Forelimb muscle (tissue), 1 donor: Measurements from ENCODE around the gene KIF2A. TPM values are rescaled to one million over a fixed set of nuclear protein-coding genes. Genes with fewer than 3 reads are reported as not detected.

ENCODE experiments used
- DNase-seq: peaks from one replicate; pipeline ENCODE4 v3.0.0-alpha.2; 2013; ENCODE audit warnings: low read depth
- polyA plus RNA-seq: library from polyadenylated mRNA; unstranded; fragments of 120-200 nt; gene quantifications from one replicate; pipeline ENCODE4 v1.2.1, GENCODE V29; 2013; ENCODE audit not compliant: insufficient read length

The KIF2A gene
- polyA plus RNA-seq, 1 donor: 30.9 TPM

DNA sequence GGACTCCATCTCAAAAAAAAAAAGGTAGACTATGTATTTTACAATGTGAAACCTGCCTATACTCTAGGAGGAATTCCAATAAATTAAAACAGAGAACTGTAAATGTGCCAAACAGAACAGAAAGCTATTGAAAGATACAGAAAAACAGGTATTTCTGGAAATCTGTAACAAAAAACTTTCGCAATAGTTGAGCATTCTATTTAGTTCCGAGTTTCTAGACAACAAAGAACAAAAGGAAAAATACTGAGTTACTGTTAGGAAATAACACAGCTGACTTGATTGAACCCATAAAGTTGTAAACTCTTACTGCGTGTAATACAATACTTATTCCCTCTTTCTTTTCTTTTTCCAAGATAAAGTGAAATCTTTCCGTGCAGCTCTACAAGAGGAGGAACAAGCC is 79.1 kb downstream of the KIF2A start:
- no peak for DNase-seq

GRCh38 chr5:62385816-62386400 is 79.9 kb downstream of the KIF2A start:
- DNase-seq: no peak

DNA sequence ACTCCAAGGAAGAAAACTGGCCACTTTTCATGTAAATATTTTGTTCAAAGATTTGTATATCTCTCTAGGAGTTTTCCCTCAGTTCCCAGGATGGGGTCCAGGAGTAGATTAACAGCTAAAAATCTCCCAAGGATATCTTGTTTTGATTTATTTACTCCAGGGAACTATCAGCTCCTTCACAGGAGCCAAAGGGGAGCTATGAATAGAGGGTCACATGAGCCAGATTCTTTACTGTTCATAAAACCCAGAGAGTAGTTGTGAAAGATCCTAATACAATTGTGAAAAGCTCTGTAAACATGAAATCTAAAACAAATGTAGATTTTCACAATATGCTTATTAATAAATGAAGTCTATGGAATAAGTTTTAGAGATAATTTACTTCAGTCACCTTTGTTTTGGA is 80.8 kb downstream of the KIF2A start:
- no peak for DNase-seq

- DNase-seq: no peak
These were observed 89.4 kb downstream of the KIF2A start for GRCh38 chr5:62395210-62395950.

DNA sequence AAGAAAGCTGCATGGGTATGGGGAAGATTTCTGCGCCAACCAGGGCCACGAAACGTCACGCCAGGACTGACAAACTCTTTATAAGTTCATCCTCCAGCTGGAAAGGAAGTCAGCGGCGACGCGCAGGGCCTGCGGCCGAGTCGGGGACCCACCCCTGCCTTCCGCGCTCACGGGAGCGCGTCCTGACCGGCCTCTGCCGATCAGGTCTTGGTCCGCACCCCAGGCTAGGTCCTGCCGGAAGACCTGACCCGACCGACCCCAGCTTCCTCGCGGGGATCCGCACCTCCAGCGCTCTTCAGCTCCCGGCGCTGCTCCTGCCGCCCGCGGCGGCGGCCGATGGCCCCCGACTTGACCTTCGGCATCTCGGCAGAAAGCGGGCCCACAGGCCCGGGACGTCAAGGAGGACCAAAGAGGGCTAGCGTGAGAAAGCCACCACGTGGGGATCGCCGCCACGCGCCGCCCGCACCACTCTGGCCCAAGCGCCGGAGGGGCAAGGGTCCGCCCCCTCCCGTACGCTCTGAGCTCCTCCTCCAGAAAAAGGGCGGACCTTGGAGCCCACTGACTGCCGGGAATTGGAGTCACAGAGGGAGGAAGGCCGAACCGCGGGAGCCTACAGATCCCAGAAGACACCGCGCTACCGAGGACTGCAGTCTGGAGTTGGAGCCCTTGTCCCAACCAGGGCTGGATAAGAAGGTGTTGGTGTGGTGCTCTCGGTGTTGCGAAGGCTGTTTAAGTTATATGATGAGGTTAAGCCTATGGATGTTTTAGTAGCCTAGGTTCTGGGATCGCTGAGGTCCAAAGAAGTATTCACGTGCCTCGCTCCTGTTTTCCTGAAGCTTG is 97.6 kb downstream of the KIF2A start, which contains the start of gene DIMT1:
Gene DIMT1 (minus strand): TSS at position 495 of the 840 bp plus-strand sequence. CDS start 133 bp downstream, at position 362.
- DNase-seq: peak; percentile 94

- peak; percentile 99 for DNase-seq
These were observed 106.7 kb downstream of the KIF2A start, which contains the start of gene IPO11 for GRCh38 chr5:62412549-62413329. Gene IPO11, plus strand, starts transcription at chr5:62412763. Its CDS starts 24,517 bp downstream, at chr5:62437280.

- no peak for DNase-seq
These were observed 107.7 kb downstream of the KIF2A start for GRCh38 chr5:62413711-62414110.

- DNase-seq: no peak
These were observed 112.6 kb downstream of the KIF2A start for GRCh38 chr5:62418462-62419076.

GRCh38 chr5:62419609-62420008 is 113.6 kb downstream of the KIF2A start:
- DNase-seq: no peak

- DNase-seq: no peak
These were observed 115.4 kb downstream of the KIF2A start for GRCh38 chr5:62421414-62421813.

- no peak for DNase-seq
These were observed 118.8 kb downstream of the KIF2A start for GRCh38 chr5:62424763-62425162.

GRCh38 chr5:62431735-62432620 is 126.0 kb downstream of the KIF2A start:
- no peak for DNase-seq

DNA sequence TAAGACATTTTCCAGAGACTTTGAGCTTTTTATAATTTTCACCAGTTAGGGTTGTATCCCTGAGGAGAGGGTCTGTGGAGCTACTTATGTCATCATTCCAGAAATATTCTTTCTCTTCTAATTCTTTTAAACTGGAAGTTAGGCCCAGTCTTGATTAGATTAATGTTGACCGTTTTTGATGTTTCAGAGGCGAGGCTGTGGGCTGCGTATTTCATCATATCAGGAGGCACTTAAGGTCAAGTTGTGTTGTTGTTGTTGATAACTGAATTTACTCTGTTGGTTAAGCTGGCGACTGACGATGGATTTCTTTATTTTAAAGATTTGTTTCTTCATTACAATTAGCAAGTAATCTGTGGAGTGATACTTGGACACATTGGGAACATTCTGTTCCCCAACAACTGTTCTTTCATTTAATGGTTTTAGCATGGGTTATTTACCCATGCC is 126.6 kb downstream of the KIF2A start:
- no peak for DNase-seq

Other genes starting within 250 kb of the KIF2A start
- gene DIMT1, start 97.7 kb downstream of the KIF2A start, polyA plus RNA-seq: 22.6 TPM
- 22.6 TPM for gene IPO11, start 106.6 kb downstream of the KIF2A start, polyA plus RNA-seq